NOMO-1 treated with dmso at 0.1 percent for 144 hours (cell line): ENCODE data around the gene TENM4.

ENCODE experiments used
- DNase-seq: peaks from one replicate; lab custom pipeline; 2025; ENCODE audit not compliant: unreplicated experiment; lab: John Stamatoyannopoulos, UW

TENM4 gene

GRCh38 chr11:79392161-79392560, 48.7 kb downstream of the TENM4 start:
- DNase-seq: no peak

GRCh38 chr11:79390923-79391322, 49.9 kb downstream of the TENM4 start:
- DNase-seq: no peak

- no peak for DNase-seq
Observed at GRCh38 chr11:79390477-79390876, 50.4 kb downstream of the TENM4 start.

GRCh38 chr11:79388201-79388600, 52.6 kb downstream of the TENM4 start:
- no peak for DNase-seq

- no peak for DNase-seq
Observed at GRCh38 chr11:79383874-79384273, 57.0 kb downstream of the TENM4 start.

- no peak for DNase-seq
Observed at GRCh38 chr11:79382301-79383050, 58.4 kb downstream of the TENM4 start.

GRCh38 chr11:79381036-79381435, 59.8 kb downstream of the TENM4 start:
- no peak for DNase-seq

GRCh38 chr11:79377406-79377805, 63.4 kb downstream of the TENM4 start:
- no peak for DNase-seq

GRCh38 chr11:79375818-79376550, 64.8 kb downstream of the TENM4 start:
- DNase-seq: no peak

- no peak for DNase-seq
Observed at GRCh38 chr11:79374727-79375126, 66.1 kb downstream of the TENM4 start.

- no peak for DNase-seq
Observed at GRCh38 chr11:79371724-79372123, 69.1 kb downstream of the TENM4 start.

GRCh38 chr11:79371152-79371551, 69.7 kb downstream of the TENM4 start:
- DNase-seq: no peak

- no peak for DNase-seq
Observed at GRCh38 chr11:79369055-79369454, 71.8 kb downstream of the TENM4 start.

- DNase-seq: no peak
Observed at GRCh38 chr11:79367844-79368243, 73.0 kb downstream of the TENM4 start.

GRCh38 chr11:79366218-79366617, 74.6 kb downstream of the TENM4 start:
- no peak for DNase-seq

- no peak for DNase-seq
Observed at GRCh38 chr11:79363861-79364378, 76.9 kb downstream of the TENM4 start.

GRCh38 chr11:79363256-79363655, 77.6 kb downstream of the TENM4 start:
- DNase-seq: no peak

- no peak for DNase-seq
Observed at GRCh38 chr11:79362821-79363220, 78.0 kb downstream of the TENM4 start.

- no peak for DNase-seq
Observed at GRCh38 chr11:79362206-79362757, 78.5 kb downstream of the TENM4 start.

GRCh38 chr11:79358258-79358657, 82.6 kb downstream of the TENM4 start:
- no peak for DNase-seq

GRCh38 chr11:79353706-79354105, 87.1 kb downstream of the TENM4 start:
- DNase-seq: no peak

GRCh38 chr11:79352349-79352703, 88.5 kb downstream of the TENM4 start:
- no peak for DNase-seq
